Activated T-cell treated with anti-CD3 and anti-CD28 coated beads, Interleukin-2, amount 50 U/mL, for 4 hours (primary cell): ENCODE results near the gene PEAR1. TPM values are rescaled to one million over a fixed set of nuclear protein-coding genes. Genes with fewer than 3 reads are reported as not detected.

Experiments used
- total RNA-seq, 3 donors: library from RNA; stranded (reverse); gene quantifications; one replicate each; pipeline ENCODE4 v1.2.1, GENCODE V29; 2021

PEAR1 gene
- total RNA-seq, 3 donors from 2014 or later, result 0.05 TPM; not detected in 2

Other genes with a start within 250 kb of the PEAR1 start
- under 1 TPM; 0.05 to 0.13 (median 0.05) TPM for gene NES, start 216.3 kb upstream of the PEAR1 start, total RNA-seq
- 1 to 10 TPM; 1.8 to 2.5 (median 2.4) TPM for gene CRABP2, start 188.1 kb upstream of the PEAR1 start, total RNA-seq
- gene METTL25B, start 165.2 kb upstream of the PEAR1 start, total RNA-seq, result 10 to 100 TPM; 16.6 to 18.9 (median 18.5) TPM
- 10 to 100 TPM; 62.4 to 65.9 (median 63.8) TPM for gene ISG20L2, start 165.0 kb upstream of the PEAR1 start, total RNA-seq
- 100 to 1,000 TPM; 132 to 138 (median 132) TPM for gene MRPL24, start 152.6 kb upstream of the PEAR1 start, total RNA-seq
- gene HDGF, start 142.0 kb upstream of the PEAR1 start, total RNA-seq, result 100 to 1,000 TPM; 221 to 249 (median 230) TPM
- gene PRCC, start 126.2 kb upstream of the PEAR1 start, total RNA-seq, result 100 to 1,000 TPM; 108 to 111 (median 111) TPM
- gene SH2D2A, start 76.9 kb upstream of the PEAR1 start, total RNA-seq, result 100 to 1,000 TPM; 200 to 245 (median 214) TPM
- gene INSRR, start 34.6 kb upstream of the PEAR1 start, total RNA-seq, result under 1 TPM in 1 of 3 donors, not detected in 2; 0.11 TPM
- gene NTRK1, start 32.9 kb upstream of the PEAR1 start, total RNA-seq, result 1 to 10 TPM in 2 of 3 donors, under 1 TPM in 1; 0.55 to 2.4 (median 1.8) TPM
- not detected for gene LRRC71, start 26.9 kb downstream of the PEAR1 start, total RNA-seq
- gene ARHGEF11, start 152.0 kb downstream of the PEAR1 start, total RNA-seq, result 1 to 10 TPM; 1.4 to 1.8 (median 1.7) TPM
- gene ETV3L, start 206.1 kb downstream of the PEAR1 start, total RNA-seq, result not detected
- gene ETV3, start 244.7 kb downstream of the PEAR1 start, total RNA-seq, result 10 to 100 TPM; 20.3 to 23.5 (median 21.2) TPM